K562 (cell line): ENCODE data around the gene PGS1. TPM values are rescaled to one million over a fixed set of nuclear protein-coding genes. Genes with fewer than 3 reads are reported as not detected.

Source experiments
- ATAC-seq: fragments of 200-7000 bp; cut with Tn5 transposase; 3 replicates; pipeline ENCODE4 v1.9.1; 2020; ENCODE audit warnings: moderate library complexity
- BruUV-seq: library from RNA; stranded (reverse); fragments of 400-500 nt; replicated peaks from 2 replicates; lab custom pipeline; 2021; lab: Mats Ljungman, UMichigan
- CTCF ChIA-PET: fragments of 300-600 bp; formaldehyde crosslinking; extraction: SDS; loops from one replicate; lab custom pipeline; 2021; ENCODE audit warnings: low intra/inter-chr PET ratio; lab: Yijun Ruan, JAX
- POLR2A ChIA-PET: fragments of 300-600, 350-650 bp; sonication (Branson Sonifier 250); formaldehyde crosslinking; extraction: SDS; loops from one replicate; lab custom pipeline; 2021; ENCODE audit warnings: antibody characterized with exemption, inconsistent platforms; lab: Yijun Ruan, JAX
- DNase-seq, 4 experiments: peaks; one replicate each; pipeline versions ENCODE4 v3.0.0 to v3.0.0-alpha.2; 2011 to 2018; ENCODE audit warnings: low spot score in 3 of 4, mixed read lengths in 3 of 4; ENCODE audit errors: extremely low read depth in 1 of 4
- FAIRE-seq: peaks from 2 replicates; lab custom pipeline; 2011; peaks lifted over from hg19 to GRCh38; lab: Jason Lieb, UNC
- H2AFZ ChIP-seq: 2 replicates; pipeline ENCODE4 v1.6.0; 2011; ENCODE audit warnings: low read depth, low read length, control low read depth, inconsistent platforms
- H3K27ac ChIP-seq: fragments of 200-600 bp; 3 replicates; pipeline ENCODE4 v1.8.0; 2011; ENCODE audit warnings: low read depth, mild to moderate bottlenecking, control low read depth, inconsistent platforms, low read length, moderate library complexity, mixed read lengths; ENCODE audit errors: extremely low read depth
- H3K27me3 ChIP-seq, 2 experiments: fragments of 300-600 bp in 1 of 2; 2 replicates in 1 of 2; 3 replicates in 1 of 2; pipeline versions ENCODE4 v1.6.0 to v1.8.0; 2011; ENCODE audit warnings: inconsistent platforms in 2 of 2, low read length in 2 of 2, mild to moderate bottlenecking in 1 of 2, mixed read lengths in 1 of 2, moderate library complexity in 1 of 2; ENCODE audit not compliant: control insufficient read depth in 2 of 2, insufficient read depth in 2 of 2
- H3K36me3 ChIP-seq: fragments of 300-600 bp; 3 replicates; pipeline ENCODE4 v1.8.0; 2011; ENCODE audit warnings: mild to moderate bottlenecking, low read length, inconsistent platforms; ENCODE audit not compliant: control insufficient read depth, insufficient read depth
- H3K4me1 ChIP-seq, 2 experiments: fragments of 200-600 bp in 1 of 2; replicated peaks in 1 of 2; 2 replicates in 1 of 2; 3 replicates in 1 of 2; pipeline versions ENCODE4 v1.5.1 to v1.8.0; 2011; ENCODE audit warnings: inconsistent platforms in 2 of 2, low read length in 2 of 2, mild to moderate bottlenecking in 1 of 2, mixed read lengths in 1 of 2, moderate library complexity in 1 of 2; ENCODE audit not compliant: control insufficient read depth in 2 of 2, insufficient read depth in 2 of 2
- H3K4me2 ChIP-seq: 2 replicates; pipeline ENCODE4 v1.6.1; 2011; ENCODE audit warnings: low read length, control low read depth, inconsistent platforms, mixed read lengths; ENCODE audit not compliant: insufficient read depth
- H3K4me3 ChIP-seq: fragments of 200-600 bp; sonication (generic), shearing (Covaris generic); 2 replicates; pipeline ENCODE4 v1.5.1; 2016; ENCODE audit warnings: control low read depth, inconsistent platforms
- H3K79me2 ChIP-seq: fragments of 200-600 bp; 3 replicates; pipeline ENCODE4 v1.8.0; 2011; ENCODE audit warnings: low read length, inconsistent platforms; ENCODE audit not compliant: control insufficient read depth, insufficient read depth
- H3K9ac ChIP-seq, 2 experiments: 2 replicates each; pipeline versions ENCODE4 v1.6.0 to v1.6.1; 2011; ENCODE audit warnings: low read depth in 2 of 2, low read length in 2 of 2, control low read depth in 1 of 2, inconsistent platforms in 1 of 2, mild to moderate bottlenecking in 1 of 2, mixed read lengths in 1 of 2; ENCODE audit not compliant: insufficient read depth in 1 of 2
- H3K9me1 ChIP-seq: one replicate; pipeline ENCODE4 v1.6.0; 2011; ENCODE audit warnings: inconsistent platforms, mild to moderate bottlenecking, low read length, moderate library complexity; ENCODE audit not compliant: control insufficient read depth, insufficient read depth
- H3K9me3 ChIP-seq: replicated peaks from 2 replicates; pipeline ENCODE4 v1.5.1; 2011; ENCODE audit warnings: low read depth, low read length, inconsistent platforms; ENCODE audit not compliant: control insufficient read depth, insufficient read depth
- H4K20me1 ChIP-seq: replicated peaks from 2 replicates; pipeline ENCODE4 v1.6.1; 2011; ENCODE audit warnings: low read length, inconsistent platforms, mixed read lengths; ENCODE audit not compliant: control insufficient read depth, insufficient read depth
- MYC ChIP-seq, 2 experiments: fragments of 250-450 bp in 1 of 2; sonication (Bioruptor Pico) in 1 of 2; IDR thresholded peaks; 2 replicates each; pipeline versions ENCODE4 v1.5.1 to v1.6.1; 2012 to 2021; ENCODE audit warnings: low read depth in 2 of 2, borderline replicate concordance in 1 of 2, improper control_type of control experiment in 1 of 2, low read length in 1 of 2, mild to moderate bottlenecking in 1 of 2, moderate library complexity in 1 of 2
- PML ChIP-seq: IDR thresholded peaks from 2 replicates; pipeline ENCODE4 v1.6.1; 2012; ENCODE audit warnings: low read length, inconsistent platforms
- RCOR1 ChIP-seq, 2 experiments: IDR thresholded peaks; 2 replicates each; pipeline ENCODE4 v1.6.1; 2012; ENCODE audit warnings: low read depth in 2 of 2, low read length in 2 of 2, borderline replicate concordance in 1 of 2, improper control_type of control experiment in 1 of 2
- SMARCA4 ChIP-seq: fragments of 450-650 bp; IDR thresholded peaks from 2 replicates; pipeline ENCODE4 v1.6.1; 2016
- XRCC3 ChIP-seq: fragments of 450-650 bp; IDR thresholded peaks from 2 replicates; pipeline ENCODE4 v1.6.1; 2017; ENCODE audit warnings: mild to moderate bottlenecking, moderate library complexity
- ZKSCAN1 ChIP-seq: fragments of 150-350 bp; IDR thresholded peaks from 2 replicates; pipeline ENCODE4 v1.6.1; 2016; ENCODE audit warnings: low read depth, low read length
- ZNF121 ChIP-seq: sonication (generic); formaldehyde crosslinking; conservative IDR thresholded peaks from 2 replicates; pipeline ENCODE4 v1.8.0; 2022; ENCODE audit warnings: missing genetic modification reagents
- ZNF407 ChIP-seq: fragments of 450-650 bp; IDR thresholded peaks from 2 replicates; pipeline ENCODE4 v1.6.1; 2016; ENCODE audit warnings: low read depth
- ZNF76 ChIP-seq: fragments of 250-450 bp; sonication (Bioruptor Pico); IDR thresholded peaks from 2 replicates; pipeline ENCODE4 v1.4.0; 2020; ENCODE audit warnings: mild to moderate bottlenecking, moderate library complexity, borderline replicate concordance
- WGBS: fragments of 100-300 bp; shearing (Covaris generic); methylation state at CpG from one replicate; pipeline ENCODE4 v1.1.6; 2016; ENCODE audit warnings: low coverage, mixed read lengths; ENCODE audit not compliant: insufficient coverage; ENCODE audit errors: missing lambda C conversion rate; 5-methylcytosine and 5-hydroxymethylcytosine counted together
- in situ Hi-C: fragments of 300-500 bp; cut with MboI; formaldehyde crosslinking; loops from 4 replicates; pipeline ENCODE4 v1.15.0; 2018; ENCODE audit warnings: inconsistent platforms, mixed read lengths
- intact Hi-C: fragments of 100-400 bp; cut with micrococcal nuclease; formaldehyde crosslinking; loops from 2 replicates; pipeline ENCODE4 v1.14.2; 2022
- polyA plus RNA-seq, 8 experiments: library from polyadenylated mRNA; depleted of rRNA in 4 of 8; stranded (reverse) in 5 of 8; unstranded in 3 of 8; fragments of >200 nt; fragmentation: Nextera tagmentation in 2 of 8; fragmentation: Illumina TruSeq in 1 of 8; extraction: Ambion mirVana in 2 of 8; extraction: Trizol in 1 of 8; gene quantifications; 2 replicates each; pipeline versions ENCODE4 v1.2.1 to v1.2.3, GENCODE V29; 2011 to 2014; ENCODE audit warnings: inconsistent platforms in 1 of 8, missing spikeins in 1 of 8
- total RNA-seq, 7 experiments: library from RNA; depleted of rRNA in 6 of 7; stranded (reverse); fragments of >200 nt in 6 of 7; fragmentation: Illumina TruSeq in 2 of 7; extraction: Trizol in 2 of 7; gene quantifications; 2 replicates each; pipeline versions ENCODE4 v1.2.1 to v1.2.3, GENCODE V29; 2011 to 2021; ENCODE audit warnings: low replicate concordance in 1 of 7

The PGS1 gene
- total and polyA plus RNA-seq, 9 of the 15 experiments (the other 6 are each of a cell fraction or from before 2014, with no cell fraction given), result 1.3 to 39.4 (median 22.3) TPM

- 89% methylated on average over 6 of the region's 6 CpGs for WGBS
- ChIA-PET POLR2A (interaction anchor here (0.6 kb wide), 1 partner anchor 1695 kb away, joined by 3 read pairs; no protein-coding TSS in a partner anchor), CTCF (no interaction called here)
- Histone ChIP-seq H3K9me1 (no peaks in the 10 kb centered on the region), H2AFZ (no peak overlapping the region), H3K27ac (no peak overlapping the region), H3K4me2 (no peak overlapping the region), H3K36me3 (peaks cover 93% of the 10 kb centered on the region; the same call in 2 of the 3 replicates), H3K79me2 (0 out of 3 replicates have a peak, but pooled peaks cover 2% of the 10 kb centered on the region), H3K4me3 (no peak overlapping the region), H3K9ac (0 out of 4 replicates have a peak overlapping the region, but pooled peaks of 1 of the 2 experiments have one; percentile 9), H3K4me1 (peaks cover 0 to 4% of the 10 kb centered on the region in 2 experiments; a peak in 1 of 5 replicates), H3K9me3 (no peaks in the 10 kb centered on the region), H3K27me3 (no peaks in the 10 kb centered on the region), H4K20me1 (no peaks in the 10 kb centered on the region)
- in situ Hi-C loops (no loop called here), intact Hi-C loops (no loop called here)
- no peak for DNase-seq
- ATAC-seq, result no peak
- FAIRE-seq, result no peak
- TF ChIP-seq MYC (IDR thresholded peaks at IDR 0.05; ENCODE audit: low read depth, low read length), result no peak
- TF ChIP-seq MYC (CRISPR knock-in tag; IDR thresholded peaks at IDR 0.05; ENCODE audit: borderline replicate concordance, low read depth), result no peak
- TF ChIP-seq PML, result no peak
- no peak for TF ChIP-seq XRCC3
- TF ChIP-seq ZNF121 (CRISPR knock-in tag), result no peak
- TF ChIP-seq ZNF407, result no peak
- no peak for TF ChIP-seq ZKSCAN1
- TF ChIP-seq SMARCA4, result no peak
- TF ChIP-seq RCOR1 (IDR thresholded peaks at IDR 0.05; ENCODE audit: borderline replicate concordance in 1 of 2, low read depth in 2 of 2, low read length in 2 of 2), result no peak
- TF ChIP-seq ZNF76, result no peak
- BruUV-seq, result no TSS peak
Observed at GRCh38 chr17:78399693-78400144, 21.3 kb downstream of the PGS1 start.
